Endothelial cell (in vitro differentiated cells): ENCODE measurements around the gene FGFR4. TPM values are rescaled to one million over a fixed set of nuclear protein-coding genes. Genes with fewer than 3 reads are reported as not detected.

Experiments used
- DNase-seq: peaks from one replicate; pipeline ENCODE4 v3.0.0; 2021; ENCODE audit warnings: low spot score
- H3K27ac Mint-ChIP-seq: one replicate; pipeline ENCODE4 v1.8.0; 2021; ENCODE audit warnings: mixed read lengths, inconsistent platforms; ENCODE audit not compliant: unreplicated experiment
- H3K27me3 Mint-ChIP-seq: one replicate; pipeline ENCODE4 v1.8.0; 2021; ENCODE audit warnings: mild to moderate bottlenecking, moderate library complexity, mixed read lengths, inconsistent platforms; ENCODE audit not compliant: unreplicated experiment
- H3K36me3 Mint-ChIP-seq: one replicate; pipeline ENCODE4 v1.8.0; 2021; ENCODE audit warnings: mild to moderate bottlenecking, low read depth, mixed read lengths, inconsistent platforms; ENCODE audit not compliant: unreplicated experiment
- H3K4me1 Mint-ChIP-seq: one replicate; pipeline ENCODE4 v1.8.0; 2021; ENCODE audit warnings: mild to moderate bottlenecking, mixed read lengths, inconsistent platforms; ENCODE audit not compliant: unreplicated experiment
- H3K4me3 Mint-ChIP-seq: one replicate; pipeline ENCODE4 v1.8.0; 2021; ENCODE audit warnings: mild to moderate bottlenecking, mixed read lengths, inconsistent platforms; ENCODE audit not compliant: unreplicated experiment
- H3K9me3 Mint-ChIP-seq: one replicate; pipeline ENCODE4 v1.8.0; 2021; ENCODE audit warnings: mixed read lengths, inconsistent platforms; ENCODE audit not compliant: unreplicated experiment
- CTCF ChIP-seq: fragments of 200-600 bp; sonication (generic); IDR thresholded peaks from one replicate; pipeline ENCODE4 v1.5.0; 2021; ENCODE audit warnings: antibody characterized with exemption; ENCODE audit not compliant: unreplicated experiment
- total RNA-seq: library from RNA; stranded (reverse); fragmentation: NEBNext Ultra II Directional; extraction: Animal tissue kit (Norgen Biotek cat#: 25700); gene quantifications from one replicate; pipeline ENCODE4 v1.2.1, GENCODE V29; 2021; ENCODE audit not compliant: unreplicated experiment

Gene FGFR4
- total RNA-seq, 1 donor from 2014 or later: 11.0 TPM

- Mint-ChIP-seq H3K27ac (peak overlapping the region; percentile 28), H3K27me3 (peaks cover 2% of the 10 kb centered on the region), H3K4me1 (peaks cover 8% of the 10 kb centered on the region), H3K36me3 (peaks cover 3% of the 10 kb centered on the region), H3K4me3 (peak overlapping the region; percentile 69), H3K9me3 (no peaks in the 10 kb centered on the region)
- TF ChIP-seq CTCF: peak; percentile 91
- DNase-seq: peak; percentile 83
Measured at GRCh38 chr5:177071666-177072385, 14.9 kb upstream of the FGFR4 start.

- no peaks in the 10 kb centered on the region for H3K36me3 Mint-ChIP-seq
- H3K27me3 Mint-ChIP-seq: peaks cover 2% of the 10 kb centered on the region
- no peak for DNase-seq
- peaks cover 4% of the 10 kb centered on the region for H3K4me1 Mint-ChIP-seq
- no peak overlapping the region for H3K4me3 Mint-ChIP-seq
- H3K9me3 Mint-ChIP-seq: no peaks in the 10 kb centered on the region
- H3K27ac Mint-ChIP-seq: no peak overlapping the region
- TF ChIP-seq CTCF: no peak
Measured at GRCh38 chr5:177077335-177077734, 9.4 kb upstream of the FGFR4 start.

GRCh38 chr5:177079606-177080005 lies 7.1 kb upstream of the FGFR4 start:
- Mint-ChIP-seq H3K4me1 (peaks cover 10% of the 10 kb centered on the region), H3K4me3 (no peak overlapping the region), H3K27me3 (peaks cover 9% of the 10 kb centered on the region), H3K9me3 (no peaks in the 10 kb centered on the region), H3K36me3 (no peaks in the 10 kb centered on the region), H3K27ac (peak overlapping the region; percentile 54)
- no peak for TF ChIP-seq CTCF
- no peak for DNase-seq

GRCh38 chr5:177080265-177080664 lies 6.5 kb upstream of the FGFR4 start:
- Mint-ChIP-seq H3K4me3 (no peak overlapping the region), H3K36me3 (no peaks in the 10 kb centered on the region), H3K9me3 (no peaks in the 10 kb centered on the region), H3K27me3 (peaks cover 9% of the 10 kb centered on the region), H3K4me1 (peaks cover 10% of the 10 kb centered on the region), H3K27ac (no peak overlapping the region)
- no peak for DNase-seq
- no peak for TF ChIP-seq CTCF

- Mint-ChIP-seq H3K27me3 (peaks cover 14% of the 10 kb centered on the region), H3K9me3 (no peaks in the 10 kb centered on the region), H3K27ac (peak overlapping the region; percentile 80), H3K4me3 (no peak overlapping the region), H3K4me1 (peaks cover 15% of the 10 kb centered on the region), H3K36me3 (no peaks in the 10 kb centered on the region)
- no peak for TF ChIP-seq CTCF
- no peak for DNase-seq
Measured at GRCh38 chr5:177081859-177082258, 4.9 kb upstream of the FGFR4 start.
